Measurements from ENCODE around the gene C1orf53. TPM values are rescaled to one million over a fixed set of nuclear protein-coding genes. Genes with fewer than 3 reads are reported as not detected.

C1orf53 gene
- total and polyA plus RNA-seq, 2 of the 8 experiments (the other 6 are each of a cell fraction or from before 2014, with no cell fraction given), result 0.56 to 1.3 TPM

DNA sequence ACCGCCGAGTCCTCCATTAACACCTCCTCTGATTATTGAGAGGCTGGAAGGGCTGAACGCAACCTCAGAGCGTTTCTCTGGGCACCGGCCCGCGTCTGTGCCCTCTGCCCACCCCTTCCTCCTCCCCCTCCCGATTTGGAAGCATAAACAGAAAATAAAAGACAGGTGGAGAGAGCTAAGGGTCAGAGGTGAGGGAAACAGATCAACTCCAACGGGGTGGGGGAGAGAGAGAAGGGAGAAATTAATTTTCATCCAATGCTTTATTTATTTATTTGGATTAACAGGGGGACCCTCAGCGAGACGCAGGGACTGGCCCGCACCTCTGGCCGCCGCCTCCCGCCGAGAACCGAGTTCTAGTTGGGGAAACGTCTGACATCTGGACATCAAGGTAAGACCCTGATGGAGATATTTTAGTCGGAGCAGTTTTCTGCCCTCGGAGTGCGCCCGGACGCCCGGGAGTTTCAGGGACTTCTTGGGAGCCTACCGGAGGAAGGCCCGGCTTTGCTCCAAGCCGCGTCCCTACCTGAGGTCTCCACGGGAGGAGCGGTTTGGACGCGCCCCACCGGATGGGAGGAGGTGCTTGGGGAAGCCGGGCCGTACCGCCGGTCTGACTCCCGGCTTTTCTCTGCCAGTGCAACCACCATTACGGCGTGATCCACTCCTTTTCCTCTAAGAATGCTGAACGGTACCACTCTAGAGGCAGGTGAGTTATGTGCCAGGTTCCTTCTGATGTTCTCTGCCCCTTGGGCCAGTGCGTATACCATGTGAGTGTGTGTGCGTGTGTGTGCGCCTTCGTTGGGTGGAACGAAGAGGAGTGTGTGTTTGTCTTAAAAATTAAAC is 9.6 kb downstream of the C1orf53 start (continued):
- TF ChIP-seq, protein P1, sequence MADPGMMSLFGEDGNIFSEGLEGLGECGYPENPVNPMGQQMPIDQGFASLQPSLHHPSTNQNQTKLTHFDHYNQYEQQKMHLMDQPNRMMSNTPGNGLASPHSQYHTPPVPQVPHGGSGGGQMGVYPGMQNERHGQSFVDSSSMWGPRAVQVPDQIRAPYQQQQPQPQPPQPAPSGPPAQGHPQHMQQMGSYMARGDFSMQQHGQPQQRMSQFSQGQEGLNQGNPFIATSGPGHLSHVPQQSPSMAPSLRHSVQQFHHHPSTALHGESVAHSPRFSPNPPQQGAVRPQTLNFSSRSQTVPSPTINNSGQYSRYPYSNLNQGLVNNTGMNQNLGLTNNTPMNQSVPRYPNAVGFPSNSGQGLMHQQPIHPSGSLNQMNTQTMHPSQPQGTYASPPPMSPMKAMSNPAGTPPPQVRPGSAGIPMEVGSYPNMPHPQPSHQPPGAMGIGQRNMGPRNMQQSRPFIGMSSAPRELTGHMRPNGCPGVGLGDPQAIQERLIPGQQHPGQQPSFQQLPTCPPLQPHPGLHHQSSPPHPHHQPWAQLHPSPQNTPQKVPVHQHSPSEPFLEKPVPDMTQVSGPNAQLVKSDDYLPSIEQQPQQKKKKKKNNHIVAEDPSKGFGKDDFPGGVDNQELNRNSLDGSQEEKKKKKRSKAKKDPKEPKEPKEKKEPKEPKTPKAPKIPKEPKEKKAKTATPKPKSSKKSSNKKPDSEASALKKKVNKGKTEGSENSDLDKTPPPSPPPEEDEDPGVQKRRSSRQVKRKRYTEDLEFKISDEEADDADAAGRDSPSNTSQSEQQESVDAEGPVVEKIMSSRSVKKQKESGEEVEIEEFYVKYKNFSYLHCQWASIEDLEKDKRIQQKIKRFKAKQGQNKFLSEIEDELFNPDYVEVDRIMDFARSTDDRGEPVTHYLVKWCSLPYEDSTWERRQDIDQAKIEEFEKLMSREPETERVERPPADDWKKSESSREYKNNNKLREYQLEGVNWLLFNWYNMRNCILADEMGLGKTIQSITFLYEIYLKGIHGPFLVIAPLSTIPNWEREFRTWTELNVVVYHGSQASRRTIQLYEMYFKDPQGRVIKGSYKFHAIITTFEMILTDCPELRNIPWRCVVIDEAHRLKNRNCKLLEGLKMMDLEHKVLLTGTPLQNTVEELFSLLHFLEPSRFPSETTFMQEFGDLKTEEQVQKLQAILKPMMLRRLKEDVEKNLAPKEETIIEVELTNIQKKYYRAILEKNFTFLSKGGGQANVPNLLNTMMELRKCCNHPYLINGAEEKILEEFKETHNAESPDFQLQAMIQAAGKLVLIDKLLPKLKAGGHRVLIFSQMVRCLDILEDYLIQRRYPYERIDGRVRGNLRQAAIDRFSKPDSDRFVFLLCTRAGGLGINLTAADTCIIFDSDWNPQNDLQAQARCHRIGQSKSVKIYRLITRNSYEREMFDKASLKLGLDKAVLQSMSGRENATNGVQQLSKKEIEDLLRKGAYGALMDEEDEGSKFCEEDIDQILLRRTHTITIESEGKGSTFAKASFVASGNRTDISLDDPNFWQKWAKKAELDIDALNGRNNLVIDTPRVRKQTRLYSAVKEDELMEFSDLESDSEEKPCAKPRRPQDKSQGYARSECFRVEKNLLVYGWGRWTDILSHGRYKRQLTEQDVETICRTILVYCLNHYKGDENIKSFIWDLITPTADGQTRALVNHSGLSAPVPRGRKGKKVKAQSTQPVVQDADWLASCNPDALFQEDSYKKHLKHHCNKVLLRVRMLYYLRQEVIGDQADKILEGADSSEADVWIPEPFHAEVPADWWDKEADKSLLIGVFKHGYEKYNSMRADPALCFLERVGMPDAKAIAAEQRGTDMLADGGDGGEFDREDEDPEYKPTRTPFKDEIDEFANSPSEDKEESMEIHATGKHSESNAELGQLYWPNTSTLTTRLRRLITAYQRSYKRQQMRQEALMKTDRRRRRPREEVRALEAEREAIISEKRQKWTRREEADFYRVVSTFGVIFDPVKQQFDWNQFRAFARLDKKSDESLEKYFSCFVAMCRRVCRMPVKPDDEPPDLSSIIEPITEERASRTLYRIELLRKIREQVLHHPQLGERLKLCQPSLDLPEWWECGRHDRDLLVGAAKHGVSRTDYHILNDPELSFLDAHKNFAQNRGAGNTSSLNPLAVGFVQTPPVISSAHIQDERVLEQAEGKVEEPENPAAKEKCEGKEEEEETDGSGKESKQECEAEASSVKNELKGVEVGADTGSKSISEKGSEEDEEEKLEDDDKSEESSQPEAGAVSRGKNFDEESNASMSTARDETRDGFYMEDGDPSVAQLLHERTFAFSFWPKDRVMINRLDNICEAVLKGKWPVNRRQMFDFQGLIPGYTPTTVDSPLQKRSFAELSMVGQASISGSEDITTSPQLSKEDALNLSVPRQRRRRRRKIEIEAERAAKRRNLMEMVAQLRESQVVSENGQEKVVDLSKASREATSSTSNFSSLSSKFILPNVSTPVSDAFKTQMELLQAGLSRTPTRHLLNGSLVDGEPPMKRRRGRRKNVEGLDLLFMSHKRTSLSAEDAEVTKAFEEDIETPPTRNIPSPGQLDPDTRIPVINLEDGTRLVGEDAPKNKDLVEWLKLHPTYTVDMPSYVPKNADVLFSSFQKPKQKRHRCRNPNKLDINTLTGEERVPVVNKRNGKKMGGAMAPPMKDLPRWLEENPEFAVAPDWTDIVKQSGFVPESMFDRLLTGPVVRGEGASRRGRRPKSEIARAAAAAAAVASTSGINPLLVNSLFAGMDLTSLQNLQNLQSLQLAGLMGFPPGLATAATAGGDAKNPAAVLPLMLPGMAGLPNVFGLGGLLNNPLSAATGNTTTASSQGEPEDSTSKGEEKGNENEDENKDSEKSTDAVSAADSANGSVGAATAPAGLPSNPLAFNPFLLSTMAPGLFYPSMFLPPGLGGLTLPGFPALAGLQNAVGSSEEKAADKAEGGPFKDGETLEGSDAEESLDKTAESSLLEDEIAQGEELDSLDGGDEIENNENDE (IDR thresholded peaks at IDR 0.05; ENCODE audit: insufficient replicate concordance, low read length), result no peak
- peak; percentile 22 for TF ChIP-seq KDM4A (IDR thresholded peaks at IDR 0.05; ENCODE audit: low read depth, low read length, severe bottlenecking)
- no peak for TF ChIP-seq CBX5 (IDR thresholded peaks at IDR 0.05; ENCODE audit: low read depth, low read length)
- peak; percentile 32; the same call in 1 of the 2 replicates for TF ChIP-seq SUZ12 (IDR thresholded peaks at IDR 0.05; ENCODE audit: low read length)
- TF ChIP-seq EZH2 (IDR thresholded peaks at IDR 0.05; ENCODE audit: low read depth, low read length, severe bottlenecking), result peak; percentile 85
- no peak for TF ChIP-seq FOSL1 (IDR thresholded peaks at IDR 0.05; ENCODE audit: insufficient read depth, low read depth, low read length)
- no peak for TF ChIP-seq NRF1 (IDR thresholded peaks at IDR 0.05; ENCODE audit: low read depth, low read length)
